NCI-H510A (cell line): ENCODE results near the gene TBC1D2B.

Experiments
- DNase-seq: peaks from one replicate; lab custom pipeline; 2025; lab: John Stamatoyannopoulos, UW

The TBC1D2B gene

GRCh38 chr15:78072080-78072892, 5.2 kb downstream of the TBC1D2B start:
- DNase-seq = no peak

- no peak for DNase-seq
Measured at GRCh38 chr15:78071383-78071782, 6.1 kb downstream of the TBC1D2B start.

GRCh38 chr15:78070049-78070700, 7.3 kb downstream of the TBC1D2B start:
- no peak for DNase-seq

- no peak for DNase-seq
Measured at GRCh38 chr15:78069462-78070029, 8.0 kb downstream of the TBC1D2B start.

- DNase-seq = no peak
Measured at GRCh38 chr15:78069052-78069414, 8.5 kb downstream of the TBC1D2B start.

- no peak for DNase-seq
Measured at GRCh38 chr15:78067328-78068228, 9.9 kb downstream of the TBC1D2B start.

GRCh38 chr15:78065973-78066946, 11.3 kb downstream of the TBC1D2B start:
- no peak for DNase-seq

- no peak for DNase-seq
Measured at GRCh38 chr15:78065284-78065872, 12.1 kb downstream of the TBC1D2B start.

- DNase-seq = no peak
Measured at GRCh38 chr15:78064544-78064943, 13.0 kb downstream of the TBC1D2B start.

- DNase-seq = no peak
Measured at GRCh38 chr15:78063970-78064385, 13.5 kb downstream of the TBC1D2B start.

GRCh38 chr15:78063217-78063616, 14.3 kb downstream of the TBC1D2B start:
- no peak for DNase-seq

GRCh38 chr15:78061963-78062427, 15.5 kb downstream of the TBC1D2B start:
- no peak for DNase-seq

GRCh38 chr15:78060232-78060631, 17.3 kb downstream of the TBC1D2B start:
- DNase-seq = no peak

GRCh38 chr15:78059110-78059839, 18.2 kb downstream of the TBC1D2B start:
- DNase-seq = no peak

GRCh38 chr15:78058401-78058935, 19.0 kb downstream of the TBC1D2B start:
- no peak for DNase-seq

- no peak for DNase-seq
Measured at GRCh38 chr15:78057803-78058202, 19.7 kb downstream of the TBC1D2B start.

GRCh38 chr15:78056714-78057269, 20.7 kb downstream of the TBC1D2B start:
- no peak for DNase-seq

GRCh38 chr15:78055919-78056713, 21.4 kb downstream of the TBC1D2B start:
- no peak for DNase-seq
